Measurements from ENCODE around the gene IMPDH1. TPM values are rescaled to one million over a fixed set of nuclear protein-coding genes. Genes with fewer than 3 reads are reported as not detected.

The IMPDH1 gene
- polyA plus RNA-seq, 1 donor from 2014 or later, result 49.7 TPM

- TF ChIP-seq EP300 (conservative IDR thresholded peaks at IDR 0.05; ENCODE audit: poor library complexity, severe bottlenecking), result no peak
- TF ChIP-seq POLR2AphosphoS5 (IDR thresholded peaks at IDR 0.05), result no peak
- TF ChIP-seq, protein P1, sequence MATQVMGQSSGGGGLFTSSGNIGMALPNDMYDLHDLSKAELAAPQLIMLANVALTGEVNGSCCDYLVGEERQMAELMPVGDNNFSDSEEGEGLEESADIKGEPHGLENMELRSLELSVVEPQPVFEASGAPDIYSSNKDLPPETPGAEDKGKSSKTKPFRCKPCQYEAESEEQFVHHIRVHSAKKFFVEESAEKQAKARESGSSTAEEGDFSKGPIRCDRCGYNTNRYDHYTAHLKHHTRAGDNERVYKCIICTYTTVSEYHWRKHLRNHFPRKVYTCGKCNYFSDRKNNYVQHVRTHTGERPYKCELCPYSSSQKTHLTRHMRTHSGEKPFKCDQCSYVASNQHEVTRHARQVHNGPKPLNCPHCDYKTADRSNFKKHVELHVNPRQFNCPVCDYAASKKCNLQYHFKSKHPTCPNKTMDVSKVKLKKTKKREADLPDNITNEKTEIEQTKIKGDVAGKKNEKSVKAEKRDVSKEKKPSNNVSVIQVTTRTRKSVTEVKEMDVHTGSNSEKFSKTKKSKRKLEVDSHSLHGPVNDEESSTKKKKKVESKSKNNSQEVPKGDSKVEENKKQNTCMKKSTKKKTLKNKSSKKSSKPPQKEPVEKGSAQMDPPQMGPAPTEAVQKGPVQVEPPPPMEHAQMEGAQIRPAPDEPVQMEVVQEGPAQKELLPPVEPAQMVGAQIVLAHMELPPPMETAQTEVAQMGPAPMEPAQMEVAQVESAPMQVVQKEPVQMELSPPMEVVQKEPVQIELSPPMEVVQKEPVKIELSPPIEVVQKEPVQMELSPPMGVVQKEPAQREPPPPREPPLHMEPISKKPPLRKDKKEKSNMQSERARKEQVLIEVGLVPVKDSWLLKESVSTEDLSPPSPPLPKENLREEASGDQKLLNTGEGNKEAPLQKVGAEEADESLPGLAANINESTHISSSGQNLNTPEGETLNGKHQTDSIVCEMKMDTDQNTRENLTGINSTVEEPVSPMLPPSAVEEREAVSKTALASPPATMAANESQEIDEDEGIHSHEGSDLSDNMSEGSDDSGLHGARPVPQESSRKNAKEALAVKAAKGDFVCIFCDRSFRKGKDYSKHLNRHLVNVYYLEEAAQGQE (IDR thresholded peaks at IDR 0.05; ENCODE audit: borderline replicate concordance), result no peak
- no peak for TF ChIP-seq SMC3 (conservative IDR thresholded peaks at IDR 0.05; ENCODE audit: poor library complexity)
- TF ChIP-seq, protein P2, sequence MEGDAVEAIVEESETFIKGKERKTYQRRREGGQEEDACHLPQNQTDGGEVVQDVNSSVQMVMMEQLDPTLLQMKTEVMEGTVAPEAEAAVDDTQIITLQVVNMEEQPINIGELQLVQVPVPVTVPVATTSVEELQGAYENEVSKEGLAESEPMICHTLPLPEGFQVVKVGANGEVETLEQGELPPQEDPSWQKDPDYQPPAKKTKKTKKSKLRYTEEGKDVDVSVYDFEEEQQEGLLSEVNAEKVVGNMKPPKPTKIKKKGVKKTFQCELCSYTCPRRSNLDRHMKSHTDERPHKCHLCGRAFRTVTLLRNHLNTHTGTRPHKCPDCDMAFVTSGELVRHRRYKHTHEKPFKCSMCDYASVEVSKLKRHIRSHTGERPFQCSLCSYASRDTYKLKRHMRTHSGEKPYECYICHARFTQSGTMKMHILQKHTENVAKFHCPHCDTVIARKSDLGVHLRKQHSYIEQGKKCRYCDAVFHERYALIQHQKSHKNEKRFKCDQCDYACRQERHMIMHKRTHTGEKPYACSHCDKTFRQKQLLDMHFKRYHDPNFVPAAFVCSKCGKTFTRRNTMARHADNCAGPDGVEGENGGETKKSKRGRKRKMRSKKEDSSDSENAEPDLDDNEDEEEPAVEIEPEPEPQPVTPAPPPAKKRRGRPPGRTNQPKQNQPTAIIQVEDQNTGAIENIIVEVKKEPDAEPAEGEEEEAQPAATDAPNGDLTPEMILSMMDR (IDR thresholded peaks at IDR 0.05; ENCODE audit: poor library complexity, severe bottlenecking), result no peak
- no peak for TF ChIP-seq EZH2 (IDR thresholded peaks at IDR 0.05; ENCODE audit: borderline replicate concordance, insufficient read depth, low read length, poor library complexity, severe bottlenecking)
- no peak for TF ChIP-seq TAF1 (IDR thresholded peaks at IDR 0.05; ENCODE audit: low read depth)
- H2AFZ ChIP-seq (ENCODE audit: low read depth, low read length), result no peak overlapping the region
- H3K79me2 ChIP-seq (replicated peaks; ENCODE audit: insufficient read depth, low read length), result no peaks in the 10 kb centered on the region
- no peak overlapping the region for H3K9ac ChIP-seq (ENCODE audit: low read length)
- H3K27ac ChIP-seq (ENCODE audit: low read length), result no peak overlapping the region
- H3K36me3 ChIP-seq (ENCODE audit: insufficient read depth, low read length), result no peaks in the 10 kb centered on the region
- no peak overlapping the region for H3K4me3 ChIP-seq (ENCODE audit: low read length)
- no peaks in the 10 kb centered on the region for H3K9me3 ChIP-seq (ENCODE audit: low read length)
- no peaks in the 10 kb centered on the region for H3F3A ChIP-seq (ENCODE audit: insufficient read depth, low read length, poor library complexity, severe bottlenecking)
- peaks cover 8% of the 10 kb centered on the region for H3K27me3 ChIP-seq (ENCODE audit: insufficient read depth, low read depth, low read length)
- H3K9me2 ChIP-seq (ENCODE audit: insufficient read depth, low read length), result no peaks in the 10 kb centered on the region
- no peak overlapping the region for H3K4me2 ChIP-seq (ENCODE audit: low read length)
- no peaks in the 10 kb centered on the region for H4K20me1 ChIP-seq (ENCODE audit: insufficient read depth)
Measured at GRCh38 chr7:128370491-128370890, 39.3 kb downstream of the IMPDH1 start.

DNA sequence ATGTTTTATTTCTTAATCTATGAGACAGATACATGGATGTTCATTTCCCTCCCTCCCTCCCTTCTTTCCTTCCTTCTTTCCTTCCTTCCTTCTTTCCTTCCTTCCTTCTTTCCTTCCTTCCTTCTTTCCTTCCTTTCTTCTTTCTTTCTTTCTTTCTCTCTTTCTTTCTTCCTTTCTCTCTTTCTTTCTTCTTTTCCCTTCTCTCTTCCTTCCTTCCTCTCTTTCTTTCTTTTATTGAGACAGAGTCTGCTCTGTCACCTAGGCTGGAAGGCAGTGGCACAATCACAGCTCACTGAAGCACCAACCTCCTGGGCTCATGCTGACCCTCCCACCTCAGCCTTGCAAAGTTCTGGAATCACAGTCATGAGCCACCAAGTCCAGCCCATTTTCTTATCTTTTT lies 42.8 kb downstream of the IMPDH1 start:
- Histone ChIP-seq H4K20me1 (ENCODE audit: insufficient read depth) (no peaks in the 10 kb centered on the region), H3K27ac (ENCODE audit: low read length) (no peak overlapping the region), H3K4me2 (ENCODE audit: low read length) (no peak overlapping the region), H3K4me3 (ENCODE audit: low read length) (no peak overlapping the region), H3K9me3 (ENCODE audit: low read length) (no peaks in the 10 kb centered on the region), H3K9me2 (ENCODE audit: insufficient read depth, low read length) (no peaks in the 10 kb centered on the region), H3K36me3 (ENCODE audit: insufficient read depth, low read length) (no peaks in the 10 kb centered on the region), H3K79me2 (replicated peaks; ENCODE audit: insufficient read depth, low read length) (no peaks in the 10 kb centered on the region), H3F3A (ENCODE audit: insufficient read depth, low read length, poor library complexity, severe bottlenecking) (no peaks in the 10 kb centered on the region), H2AFZ (ENCODE audit: low read depth, low read length) (no peak overlapping the region), H3K9ac (ENCODE audit: low read length) (no peak overlapping the region), H3K27me3 (ENCODE audit: insufficient read depth, low read depth, low read length) (peaks cover 40% of the 10 kb centered on the region)
- TF ChIP-seq EP300 (conservative IDR thresholded peaks at IDR 0.05; ENCODE audit: poor library complexity, severe bottlenecking) (no peak), SMC3 (conservative IDR thresholded peaks at IDR 0.05; ENCODE audit: poor library complexity) (no peak), MXI1 (conservative IDR thresholded peaks at IDR 0.05; ENCODE audit: poor library complexity, severe bottlenecking) (no peak)

- no peak overlapping the region for H3K4me3 ChIP-seq (ENCODE audit: low read length)
- H3K79me2 ChIP-seq (replicated peaks; ENCODE audit: insufficient read depth, low read length), result no peaks in the 10 kb centered on the region
- no peaks in the 10 kb centered on the region for H3F3A ChIP-seq (ENCODE audit: insufficient read depth, low read length, poor library complexity, severe bottlenecking)
- no peaks in the 10 kb centered on the region for H3K36me3 ChIP-seq (ENCODE audit: insufficient read depth, low read length)
- H3K9me2 ChIP-seq (ENCODE audit: insufficient read depth, low read length), result no peaks in the 10 kb centered on the region
- H3K9ac ChIP-seq (ENCODE audit: low read length), result no peak overlapping the region
- H2AFZ ChIP-seq (ENCODE audit: low read depth, low read length), result no peak overlapping the region
- no peak overlapping the region for H3K27ac ChIP-seq (ENCODE audit: low read length)
- peaks cover 40% of the 10 kb centered on the region for H3K27me3 ChIP-seq (ENCODE audit: insufficient read depth, low read depth, low read length)
- H4K20me1 ChIP-seq (ENCODE audit: insufficient read depth), result no peaks in the 10 kb centered on the region
- TF ChIP-seq POLR2AphosphoS5 (IDR thresholded peaks at IDR 0.05), result no peak
- no peaks in the 10 kb centered on the region for H3K9me3 ChIP-seq (ENCODE audit: low read length)
- no peak overlapping the region for H3K4me2 ChIP-seq (ENCODE audit: low read length)
Measured at GRCh38 chr7:128366300-128366699, 43.5 kb downstream of the IMPDH1 start.
